Kidney epithelial cell (primary cell): ENCODE results near the gene MPHOSPH9. TPM values are rescaled to one million over a fixed set of nuclear protein-coding genes. Genes with fewer than 3 reads are reported as not detected.

Source experiments
- DNase-seq: peaks from one replicate; pipeline ENCODE4 v3.0.0-alpha.2; 2010; ENCODE audit warnings: low read depth
- H3K27me3 ChIP-seq: 2 replicates; pipeline ENCODE4 v1.6.0; 2011; ENCODE audit warnings: low read length; ENCODE audit not compliant: control insufficient read depth, insufficient read depth
- H3K36me3 ChIP-seq: 2 replicates; pipeline ENCODE4 v1.5.1; 2011; ENCODE audit warnings: low read length; ENCODE audit not compliant: control insufficient read depth, insufficient read depth
- H3K4me3 ChIP-seq: 2 replicates; pipeline ENCODE4 v1.5.1; 2011; ENCODE audit warnings: low read depth, mild to moderate bottlenecking, control low read depth, low read length
- total RNA-seq: library from RNA; depleted of rRNA; stranded (reverse); fragments of >200 nt; gene quantifications from 2 replicates; pipeline ENCODE4 v1.2.3, GENCODE V29; 2015
- TF ChIP-seq, protein P1 (sequence below): IDR thresholded peaks from 2 replicates; pipeline ENCODE4 v1.5.1; 2011; ENCODE audit warnings: mild to moderate bottlenecking, moderate library complexity, low read length, control low read depth, inconsistent platforms; ENCODE audit not compliant: insufficient read depth, poor library complexity, severe bottlenecking

Gene MPHOSPH9
- total RNA-seq, 1 donor from 2014 or later: 42.1 TPM

GRCh38 chr12:123245678-123246077 lies 12.7 kb upstream of the MPHOSPH9 start:
- TF ChIP-seq, protein P1, sequence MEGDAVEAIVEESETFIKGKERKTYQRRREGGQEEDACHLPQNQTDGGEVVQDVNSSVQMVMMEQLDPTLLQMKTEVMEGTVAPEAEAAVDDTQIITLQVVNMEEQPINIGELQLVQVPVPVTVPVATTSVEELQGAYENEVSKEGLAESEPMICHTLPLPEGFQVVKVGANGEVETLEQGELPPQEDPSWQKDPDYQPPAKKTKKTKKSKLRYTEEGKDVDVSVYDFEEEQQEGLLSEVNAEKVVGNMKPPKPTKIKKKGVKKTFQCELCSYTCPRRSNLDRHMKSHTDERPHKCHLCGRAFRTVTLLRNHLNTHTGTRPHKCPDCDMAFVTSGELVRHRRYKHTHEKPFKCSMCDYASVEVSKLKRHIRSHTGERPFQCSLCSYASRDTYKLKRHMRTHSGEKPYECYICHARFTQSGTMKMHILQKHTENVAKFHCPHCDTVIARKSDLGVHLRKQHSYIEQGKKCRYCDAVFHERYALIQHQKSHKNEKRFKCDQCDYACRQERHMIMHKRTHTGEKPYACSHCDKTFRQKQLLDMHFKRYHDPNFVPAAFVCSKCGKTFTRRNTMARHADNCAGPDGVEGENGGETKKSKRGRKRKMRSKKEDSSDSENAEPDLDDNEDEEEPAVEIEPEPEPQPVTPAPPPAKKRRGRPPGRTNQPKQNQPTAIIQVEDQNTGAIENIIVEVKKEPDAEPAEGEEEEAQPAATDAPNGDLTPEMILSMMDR: no peak
- H3K36me3 ChIP-seq: no peaks in the 10 kb centered on the region
- H3K27me3 ChIP-seq: no peaks in the 10 kb centered on the region
- H3K4me3 ChIP-seq: no peak overlapping the region
- no peak for DNase-seq

GRCh38 chr12:123243671-123244262 lies 10.8 kb upstream of the MPHOSPH9 start:
- no peak for DNase-seq
- H3K27me3 ChIP-seq: no peaks in the 10 kb centered on the region
- H3K4me3 ChIP-seq: no peak overlapping the region
- TF ChIP-seq, protein P1: no peak
- H3K36me3 ChIP-seq: no peaks in the 10 kb centered on the region

GRCh38 chr12:123242116-123242904 lies 9.4 kb upstream of the MPHOSPH9 start:
- no peaks in the 10 kb centered on the region for H3K36me3 ChIP-seq
- DNase-seq: no peak
- TF ChIP-seq, protein P1: no peak

GRCh38 chr12:123238961-123239360 lies 6.0 kb upstream of the MPHOSPH9 start:
- DNase-seq: no peak
- H3K27me3 ChIP-seq: no peaks in the 10 kb centered on the region
- H3K4me3 ChIP-seq: no peak overlapping the region
- no peaks in the 10 kb centered on the region for H3K36me3 ChIP-seq
- TF ChIP-seq, protein P1: no peak

More at GRCh38 chr12:123242116-123242904, 9.4 kb upstream of the MPHOSPH9 start:
- Histone ChIP-seq H3K4me3 (no peak overlapping the region), H3K27me3 (no peaks in the 10 kb centered on the region)

GRCh38 chr12:123238330-123238682 lies 5.4 kb upstream of the MPHOSPH9 start:
- DNase-seq: no peak
- H3K36me3 ChIP-seq: no peaks in the 10 kb centered on the region
- TF ChIP-seq, protein P1: no peak

More at GRCh38 chr12:123238330-123238682, 5.4 kb upstream of the MPHOSPH9 start:
- Histone ChIP-seq H3K4me3 (no peak overlapping the region), H3K27me3 (no peaks in the 10 kb centered on the region)
